ENCODE data around the gene ATXN7L3.

ATXN7L3 gene

GRCh38 chr17:44198721-44199552, 747 bp downstream of the ATXN7L3 start:
- Histone ChIP-seq H3K4me2 (ENCODE audit: low read length) (peak overlapping the region; percentile 90), H3F3A (ENCODE audit: insufficient read depth, low read length) (no peaks in the 10 kb centered on the region)

GRCh38 chr17:44197980-44198720, 1.5 kb downstream of the ATXN7L3 start:
- Histone ChIP-seq H4K20me1 (ENCODE audit: insufficient read depth, low read length) (no peaks in the 10 kb centered on the region), H3K9ac (ENCODE audit: low read length) (peak overlapping the region; percentile 96), H3F3A (ENCODE audit: insufficient read depth, low read length) (no peaks in the 10 kb centered on the region), H3K4me1 (ENCODE audit: insufficient read depth, low read length, severe bottlenecking) (peaks cover 23% of the 10 kb centered on the region), H3K4me3 (ENCODE audit: low read depth, low read length, poor library complexity, severe bottlenecking) (peak overlapping the region; percentile 79), H3K9me3 (ENCODE audit: low read length) (no peaks in the 10 kb centered on the region), H3K27me3 (ENCODE audit: insufficient read depth, low read length) (no peaks in the 10 kb centered on the region), H3K4me2 (ENCODE audit: low read length) (peak overlapping the region; percentile 90), H2AFZ (ENCODE audit: low read length) (no peak overlapping the region), H3K9me2 (ENCODE audit: low read depth, low read length) (no peaks in the 10 kb centered on the region), H3K79me2 (ENCODE audit: insufficient read depth, low read length) (no peaks in the 10 kb centered on the region), H3K27ac (ENCODE audit: low read depth, low read length, poor library complexity, severe bottlenecking) (peak overlapping the region; percentile 73), H3K36me3 (ENCODE audit: insufficient read depth, low read length) (peaks cover 39% of the 10 kb centered on the region)
- no peak for TF ChIP-seq CTCF (IDR thresholded peaks at IDR 0.05; ENCODE audit: low read length)
- no peak for TF ChIP-seq EZH2 (IDR thresholded peaks at IDR 0.05; ENCODE audit: borderline replicate concordance, low read length)

More at GRCh38 chr17:44198721-44199552, 747 bp downstream of the ATXN7L3 start:
- Histone ChIP-seq H3K4me3 (ENCODE audit: low read depth, low read length, poor library complexity, severe bottlenecking) (peak overlapping the region; percentile 79), H4K20me1 (ENCODE audit: insufficient read depth, low read length) (no peaks in the 10 kb centered on the region), H3K9me2 (ENCODE audit: low read depth, low read length) (no peaks in the 10 kb centered on the region), H2AFZ (ENCODE audit: low read length) (no peak overlapping the region), H3K36me3 (ENCODE audit: insufficient read depth, low read length) (peaks cover 31% of the 10 kb centered on the region), H3K79me2 (ENCODE audit: insufficient read depth, low read length) (no peaks in the 10 kb centered on the region), H3K9ac (ENCODE audit: low read length) (peak overlapping the region; percentile 96), H3K9me3 (ENCODE audit: low read length) (no peaks in the 10 kb centered on the region), H3K4me1 (ENCODE audit: insufficient read depth, low read length, severe bottlenecking) (peaks cover 28% of the 10 kb centered on the region), H3K27me3 (ENCODE audit: insufficient read depth, low read length) (no peaks in the 10 kb centered on the region), H3K27ac (ENCODE audit: low read depth, low read length, poor library complexity, severe bottlenecking) (peak overlapping the region; percentile 73)
- TF ChIP-seq CTCF (IDR thresholded peaks at IDR 0.05; ENCODE audit: low read length) (no peak), EZH2 (IDR thresholded peaks at IDR 0.05; ENCODE audit: borderline replicate concordance, low read length) (no peak)

GRCh38 chr17:44197107-44197506, 2.6 kb downstream of the ATXN7L3 start:
- H3K4me3 ChIP-seq (ENCODE audit: low read depth, low read length, poor library complexity, severe bottlenecking) = no peak overlapping the region
- TF ChIP-seq EZH2 (IDR thresholded peaks at IDR 0.05; ENCODE audit: borderline replicate concordance, low read length) (no peak), CTCF (IDR thresholded peaks at IDR 0.05; ENCODE audit: low read length) (no peak)
- no peaks in the 10 kb centered on the region for H3K79me2 ChIP-seq (ENCODE audit: insufficient read depth, low read length)
- H3F3A ChIP-seq (ENCODE audit: insufficient read depth, low read length) = no peaks in the 10 kb centered on the region
- H3K36me3 ChIP-seq (ENCODE audit: insufficient read depth, low read length) = peaks cover 50% of the 10 kb centered on the region
- H3K9me3 ChIP-seq (ENCODE audit: low read length) = no peaks in the 10 kb centered on the region
- no peaks in the 10 kb centered on the region for H4K20me1 ChIP-seq (ENCODE audit: insufficient read depth, low read length)
- H3K9me2 ChIP-seq (ENCODE audit: low read depth, low read length) = no peaks in the 10 kb centered on the region
- no peak overlapping the region; the same call in 1 of the 2 replicates for H3K4me2 ChIP-seq (ENCODE audit: low read length)
- H3K9ac ChIP-seq (ENCODE audit: low read length) = no peak overlapping the region; the same call in 1 of the 2 replicates
- no peaks in the 10 kb centered on the region for H3K27me3 ChIP-seq (ENCODE audit: insufficient read depth, low read length)
- no peak overlapping the region for H3K27ac ChIP-seq (ENCODE audit: low read depth, low read length, poor library complexity, severe bottlenecking)
- H2AFZ ChIP-seq (ENCODE audit: low read length) = no peak overlapping the region
- H3K4me1 ChIP-seq (ENCODE audit: insufficient read depth, low read length, severe bottlenecking) = peaks cover 23% of the 10 kb centered on the region
